ENCODE data around the gene ANKRD44.

The ANKRD44 gene

DNA sequence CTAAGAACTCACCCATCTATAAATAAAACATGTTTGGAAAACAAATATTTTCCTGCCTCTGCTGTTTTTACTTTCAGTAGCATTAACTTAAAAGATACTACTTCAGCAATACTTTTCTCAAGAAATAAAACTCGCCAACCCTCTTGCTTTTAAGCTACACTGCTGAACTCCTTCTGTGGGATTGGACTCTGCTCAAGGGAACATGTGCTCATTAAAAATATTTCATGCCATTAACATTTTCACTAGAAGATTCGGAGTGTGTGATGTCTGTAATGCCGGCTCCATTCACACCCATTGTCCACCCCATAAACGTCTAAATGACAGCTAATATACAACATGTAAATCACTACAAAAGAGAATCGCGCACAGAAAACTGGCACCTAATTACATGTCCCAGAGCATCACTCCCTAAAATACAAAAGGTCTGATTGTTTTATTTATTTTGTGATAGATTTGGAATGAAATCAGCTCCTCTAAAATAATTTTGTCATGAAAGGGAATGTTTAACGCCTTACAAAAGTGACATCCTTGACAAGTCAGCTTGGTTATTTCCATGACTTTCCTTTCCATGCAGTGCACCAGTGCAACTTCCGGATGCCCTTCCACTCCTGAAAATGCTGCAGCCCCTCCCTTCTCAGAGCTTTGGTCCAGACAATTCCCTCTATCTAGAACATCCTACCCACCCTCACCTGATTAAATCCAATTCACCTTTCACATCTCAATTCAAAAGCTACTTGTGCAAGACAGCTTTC lies 73.1 kb downstream of the ANKRD44 start:
- DNase-seq (ENCODE audit: low spot score): no peak

DNA sequence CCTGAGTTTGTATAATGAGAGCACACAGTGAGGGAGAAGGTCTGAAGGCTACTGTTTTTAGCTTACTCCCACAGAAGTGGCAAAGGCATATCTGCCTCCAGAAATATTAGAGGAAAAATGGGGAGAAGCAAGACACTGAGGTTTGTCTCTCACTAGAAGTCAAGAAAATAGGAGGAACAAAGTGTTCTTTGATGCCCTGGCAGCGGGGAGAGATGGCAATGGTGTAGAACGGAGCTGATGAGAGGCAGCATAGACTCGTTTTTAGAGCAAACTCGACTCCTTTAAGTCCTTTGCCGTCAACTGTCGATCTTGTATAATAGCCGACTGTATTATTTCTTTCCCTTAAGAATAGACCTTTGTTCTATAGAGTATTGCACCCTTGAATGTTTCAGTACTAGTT lies 73.8 kb downstream of the ANKRD44 start:
- DNase-seq (ENCODE audit: low spot score): no peak

DNA sequence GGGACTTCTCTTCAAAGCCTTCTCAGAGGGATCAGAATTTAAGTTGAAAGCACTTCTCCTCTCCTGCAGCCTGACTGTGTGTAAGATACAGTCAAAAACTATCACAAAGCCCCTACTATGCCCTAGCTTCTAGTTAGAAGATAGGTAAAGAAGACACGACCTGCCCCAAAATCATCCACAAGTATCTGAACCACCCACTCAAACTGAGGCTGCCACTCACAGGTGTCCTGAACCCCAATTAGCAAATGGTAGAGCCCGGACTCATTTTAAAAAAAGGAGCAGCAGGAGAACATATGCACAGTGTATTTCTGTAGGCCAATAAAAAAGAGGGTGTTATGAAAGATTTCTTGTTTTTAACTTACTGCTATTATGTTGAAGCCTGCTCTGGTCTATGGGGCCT lies 74.4 kb downstream of the ANKRD44 start:
- DNase-seq (ENCODE audit: low spot score): no peak

DNA sequence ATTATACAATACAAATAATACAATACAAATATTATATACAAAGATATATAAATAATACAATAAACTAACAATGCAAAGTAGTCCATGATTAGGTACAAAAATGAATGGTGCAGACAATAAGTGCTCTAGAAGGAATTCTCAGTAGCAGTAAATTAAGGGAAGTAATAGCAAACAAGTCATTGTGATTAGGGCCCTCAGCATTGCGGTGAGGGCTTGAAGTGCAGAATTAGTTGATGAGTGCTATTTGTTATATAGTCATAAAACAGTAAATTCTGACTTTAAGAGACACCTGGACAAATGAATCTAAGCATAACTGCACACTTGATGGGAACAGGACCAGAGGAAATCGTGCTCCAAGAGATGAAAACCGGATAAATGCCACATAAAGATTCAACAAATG lies 74.9 kb downstream of the ANKRD44 start:
- DNase-seq (ENCODE audit: low spot score): no peak

DNA sequence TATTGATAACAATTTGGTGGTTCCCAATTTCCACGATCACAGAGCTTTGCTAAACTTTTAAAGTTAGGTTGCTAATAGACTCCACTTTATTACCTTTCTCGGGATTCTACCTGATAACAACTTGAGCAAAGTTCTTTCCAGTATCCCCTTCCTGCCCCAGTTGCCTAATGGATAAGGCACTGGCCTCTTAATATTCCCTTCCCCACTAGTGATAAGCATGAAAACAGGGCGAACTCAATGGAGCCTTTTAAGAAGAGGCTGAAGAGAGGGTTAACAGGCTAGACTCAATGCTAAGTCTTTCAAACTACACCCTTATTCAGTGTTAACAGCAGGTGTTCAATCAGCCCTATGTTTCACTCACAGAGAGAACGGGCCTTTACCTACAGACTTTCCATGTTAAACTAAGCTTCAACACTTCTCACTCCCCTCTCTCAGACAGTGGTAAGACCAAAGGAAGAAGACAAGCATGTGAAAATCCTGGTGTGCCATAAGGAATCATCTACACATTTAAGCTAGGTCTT lies 75.8 kb downstream of the ANKRD44 start:
- DNase-seq (ENCODE audit: low spot score): no peak

DNA sequence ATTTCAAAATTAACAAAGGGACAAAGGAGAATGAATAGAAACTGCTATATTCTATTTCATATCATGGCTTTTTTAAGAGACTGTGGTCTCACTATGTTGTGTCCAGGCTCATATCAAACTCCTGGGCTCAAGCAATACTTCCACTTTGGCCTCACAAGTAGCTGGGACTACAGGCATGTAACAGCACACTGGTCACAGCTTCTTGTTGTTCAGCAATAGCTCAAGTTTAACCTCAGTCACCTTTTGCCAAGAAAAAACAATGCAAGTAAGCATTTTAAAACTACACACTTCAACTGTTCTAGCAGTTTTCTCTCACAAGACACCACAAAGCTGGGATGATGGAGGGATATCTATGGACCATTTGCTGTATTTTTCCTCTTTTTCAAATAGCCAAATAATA lies 77.1 kb downstream of the ANKRD44 start:
- DNase-seq (ENCODE audit: low spot score): no peak

DNA sequence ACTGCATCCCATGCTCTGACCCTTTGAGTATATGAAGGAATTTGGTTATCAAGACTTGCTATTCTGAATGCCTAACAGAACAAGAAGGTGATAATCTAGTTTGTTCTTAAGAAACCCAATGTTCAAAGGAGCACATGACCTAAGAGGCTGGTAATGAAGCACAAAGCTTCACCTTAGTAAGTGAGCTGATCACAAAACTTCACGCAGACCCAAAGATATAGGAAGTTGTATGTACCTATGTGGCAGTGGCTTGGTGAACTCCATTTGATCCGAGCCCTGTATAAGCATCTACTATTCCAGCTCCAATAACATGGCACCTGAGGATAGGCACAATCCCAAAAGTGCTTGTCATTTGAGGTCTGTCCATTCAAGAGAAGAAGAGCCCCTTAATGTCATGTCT lies 78.6 kb downstream of the ANKRD44 start:
- DNase-seq (ENCODE audit: low spot score): no peak

DNA sequence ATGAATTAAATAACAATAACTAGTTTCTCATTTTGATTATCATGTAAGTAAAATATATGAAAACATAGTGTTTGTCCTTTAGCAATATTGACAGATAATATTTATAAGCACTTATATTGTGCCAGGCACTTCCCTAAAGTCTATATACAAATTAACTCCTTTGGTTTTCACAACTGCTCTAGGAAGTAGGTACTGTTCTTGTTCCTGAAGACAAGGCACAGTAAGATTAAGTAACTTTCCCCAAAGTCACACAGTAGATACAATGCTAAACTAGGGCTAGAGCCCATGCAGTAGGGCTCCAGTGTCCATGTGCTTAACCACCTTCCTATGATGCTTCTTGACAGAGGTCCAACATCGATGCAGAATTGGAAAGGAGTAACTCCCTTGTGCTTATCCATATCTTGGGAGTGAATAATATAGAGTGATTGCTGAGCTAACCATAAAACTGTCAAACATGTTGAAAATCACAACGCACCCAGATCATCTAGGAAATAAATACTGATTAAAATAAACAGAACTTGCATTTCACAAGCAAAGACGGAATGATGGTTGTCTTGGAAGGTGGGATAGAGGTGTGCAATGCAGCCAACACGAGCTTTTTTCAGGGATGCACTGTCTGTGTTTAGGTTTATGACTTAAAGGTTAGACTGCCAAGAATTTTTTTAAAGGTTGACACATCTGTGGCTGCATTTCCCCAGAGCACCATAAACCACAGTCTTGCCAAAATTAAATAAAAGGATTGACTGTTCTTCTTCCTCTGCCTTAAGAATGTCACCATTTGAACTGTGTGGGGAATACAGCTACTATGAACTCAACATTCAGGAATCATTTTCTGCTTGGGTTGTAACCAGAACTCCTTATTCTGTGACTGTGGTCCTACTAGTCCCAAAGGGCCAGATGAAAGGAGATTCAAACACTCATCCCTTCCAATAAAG lies 80.8 kb downstream of the ANKRD44 start:
- no peak for DNase-seq (ENCODE audit: low spot score)

DNA sequence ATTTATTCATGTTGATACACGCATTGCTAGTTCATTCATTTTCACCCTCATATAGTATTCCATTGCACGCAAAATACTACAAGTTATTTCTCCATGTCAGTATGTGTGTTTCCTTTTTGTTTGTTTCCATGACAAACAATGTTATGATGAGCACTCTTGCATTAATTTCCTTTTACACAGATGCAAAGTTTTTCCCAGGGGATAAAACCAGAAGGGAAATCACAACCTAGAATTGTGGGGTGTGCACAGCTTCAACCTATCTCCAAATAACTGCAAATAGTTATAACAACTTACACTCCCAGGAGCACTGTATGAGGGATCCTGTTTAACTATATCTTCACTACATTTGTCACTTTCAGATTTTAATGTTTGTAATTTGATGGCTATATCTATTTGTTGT lies 87.1 kb downstream of the ANKRD44 start:
- DNase-seq (ENCODE audit: low spot score): no peak

DNA sequence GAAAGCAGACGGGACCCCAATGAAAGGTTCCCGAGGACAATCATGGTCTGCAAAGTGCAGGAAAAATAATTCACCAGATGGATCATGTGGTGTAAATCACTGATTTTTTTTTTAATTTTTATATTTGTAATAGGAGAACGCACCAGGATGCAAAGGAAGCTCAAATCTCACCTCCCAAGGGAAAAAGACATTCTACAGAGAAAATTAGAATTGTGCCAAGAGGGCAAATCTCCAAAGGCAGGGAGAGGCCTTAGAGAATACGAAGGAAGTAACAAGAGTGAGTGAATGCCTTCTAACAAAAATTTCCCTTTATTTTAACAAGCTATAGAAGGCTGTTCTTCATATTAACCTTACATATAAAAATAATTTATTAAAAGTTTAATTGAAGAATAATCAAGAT lies 90.9 kb downstream of the ANKRD44 start:
- no peak for DNase-seq (ENCODE audit: low spot score)

DNA sequence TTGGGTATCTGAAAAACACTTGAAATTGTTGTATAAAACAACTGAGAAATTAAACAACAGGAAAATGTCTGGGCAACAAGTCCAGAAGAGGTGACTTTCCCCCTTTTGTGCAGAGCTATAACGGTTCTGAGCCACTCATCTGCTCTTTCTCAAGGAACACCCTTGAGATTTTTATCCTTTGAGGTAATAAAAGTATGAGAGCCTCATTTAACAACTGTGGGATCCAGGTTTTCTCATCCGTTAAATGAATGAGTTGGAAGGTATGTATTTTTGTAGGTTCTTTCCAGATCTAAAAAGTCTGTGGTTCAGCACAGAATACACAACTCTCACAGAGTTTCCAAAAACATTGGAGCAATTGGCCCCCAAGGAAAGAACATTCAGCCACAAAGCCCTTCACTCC lies 93.0 kb downstream of the ANKRD44 start:
- no peak for DNase-seq (ENCODE audit: low spot score)

DNA sequence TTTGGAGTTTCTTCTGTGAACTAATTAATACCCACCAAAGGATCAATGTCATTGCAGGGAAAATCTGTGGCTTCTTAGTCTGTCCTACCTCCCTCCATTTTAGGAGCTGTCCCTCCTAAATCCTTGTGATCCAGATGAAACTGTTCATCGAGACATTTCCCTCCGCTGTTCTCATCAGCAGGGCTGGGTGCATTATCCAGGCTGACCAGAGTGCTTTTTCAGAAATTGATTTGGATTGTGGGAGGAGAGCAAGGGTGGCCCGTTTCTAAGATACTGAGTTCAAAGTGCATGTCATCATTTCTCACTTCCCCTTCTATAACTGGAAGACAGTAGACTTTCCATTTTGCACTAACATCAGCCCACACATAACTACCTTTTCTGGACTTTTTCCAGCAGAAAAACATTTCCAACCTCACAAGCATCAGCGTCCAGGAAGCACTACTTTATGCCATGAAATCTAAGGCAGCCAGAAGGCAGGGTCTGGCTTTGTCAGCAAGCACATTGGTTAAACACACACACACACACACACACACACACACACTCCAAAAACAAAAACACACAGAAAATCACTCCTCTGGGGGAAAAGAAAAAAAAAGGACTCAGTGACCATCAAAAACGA lies 94.1 kb downstream of the ANKRD44 start:
- no peak for DNase-seq (ENCODE audit: low spot score)

DNA sequence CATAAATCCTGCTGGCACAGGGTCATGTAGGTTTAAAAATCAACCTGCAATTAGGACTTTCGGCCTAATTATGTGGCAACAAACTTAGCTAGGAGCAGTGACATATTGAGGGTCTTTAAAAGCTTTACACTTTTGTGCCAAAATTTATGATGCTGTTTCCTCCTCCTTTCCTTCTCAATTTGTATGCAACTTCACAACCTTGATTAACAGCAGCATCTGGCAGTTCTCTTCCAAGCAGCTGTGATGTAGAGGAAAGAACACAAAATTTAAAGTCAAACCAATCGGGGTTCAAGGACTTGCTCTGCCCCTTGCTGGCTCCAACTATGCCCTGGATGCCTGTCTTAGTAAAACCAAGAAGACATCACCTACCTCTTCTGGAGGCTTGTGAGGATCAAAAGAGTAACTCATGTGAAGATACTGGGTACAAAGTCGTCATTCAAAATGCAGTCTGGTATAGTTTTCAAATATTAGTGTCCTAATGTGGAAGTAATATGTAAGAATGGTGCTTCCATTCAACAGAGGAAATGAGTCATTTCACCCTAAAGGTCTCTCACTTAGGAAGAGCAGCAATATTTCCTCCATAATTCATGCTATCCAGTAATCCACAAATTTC lies 94.7 kb downstream of the ANKRD44 start:
- DNase-seq (ENCODE audit: low spot score): no peak

DNA sequence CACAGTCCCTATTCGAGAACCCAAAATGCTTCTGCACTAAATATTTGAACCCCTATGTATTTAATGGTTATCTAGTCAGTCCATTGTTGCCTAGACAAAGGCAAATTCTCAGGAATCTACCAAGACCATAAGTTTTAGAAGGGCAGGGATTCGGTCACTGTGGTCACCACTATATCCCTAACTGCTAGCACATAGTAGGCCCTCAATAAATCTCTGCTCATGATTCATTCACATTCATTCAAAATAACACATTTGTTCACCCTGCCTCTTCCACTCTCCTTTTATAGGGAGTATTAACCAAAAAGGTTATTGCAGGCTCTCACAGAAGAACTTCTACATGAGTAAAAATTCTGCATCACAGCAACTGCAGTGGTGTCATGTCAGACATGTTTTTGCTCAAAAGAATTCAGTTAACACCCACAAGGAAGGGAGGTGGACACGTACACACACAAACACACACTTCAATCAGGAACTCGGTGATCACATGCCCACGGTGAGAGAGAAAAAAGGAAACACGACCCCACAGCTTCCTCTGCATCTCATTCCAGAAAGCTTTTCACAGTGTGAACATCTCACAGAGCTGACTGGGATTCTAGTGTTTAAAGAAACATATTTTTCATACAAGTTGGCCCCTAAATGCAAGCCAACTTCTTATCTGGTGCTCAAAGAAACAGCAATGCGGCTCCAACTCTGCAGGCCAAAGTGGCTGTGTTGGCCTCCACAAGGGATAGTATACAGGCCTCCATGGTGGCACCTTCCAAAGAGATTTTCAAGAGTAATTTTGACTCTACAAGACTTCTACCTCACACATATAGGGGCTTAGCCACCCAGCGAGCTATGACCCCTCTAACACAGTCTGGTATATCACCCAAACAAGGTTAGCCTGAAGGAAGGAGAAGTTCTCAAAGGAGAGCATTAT lies 98.0 kb downstream of the ANKRD44 start:
- no peak for DNase-seq (ENCODE audit: low spot score)

DNA sequence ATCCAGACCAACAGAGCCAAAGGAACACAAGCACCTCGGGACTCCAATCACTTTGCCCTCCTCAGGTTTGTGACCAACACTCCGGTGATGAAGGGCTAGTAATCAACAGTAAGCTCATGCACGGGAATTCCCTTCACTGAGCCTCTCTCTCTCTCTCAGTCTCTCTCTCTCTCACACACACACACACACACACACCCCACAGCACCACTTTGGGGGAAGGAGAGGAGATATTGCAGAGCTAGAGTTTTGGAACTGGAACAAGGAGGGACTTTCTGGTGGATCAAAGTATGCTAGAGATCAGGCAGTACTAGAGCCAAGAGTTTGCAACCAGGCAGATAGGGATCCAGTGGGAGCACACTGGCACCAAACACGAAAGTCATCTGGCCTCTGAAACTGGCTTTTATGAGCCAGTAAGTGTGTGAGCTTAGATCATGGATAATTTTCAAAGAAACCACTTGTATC lies 98.7 kb downstream of the ANKRD44 start:
- DNase-seq (ENCODE audit: low spot score): no peak

DNA sequence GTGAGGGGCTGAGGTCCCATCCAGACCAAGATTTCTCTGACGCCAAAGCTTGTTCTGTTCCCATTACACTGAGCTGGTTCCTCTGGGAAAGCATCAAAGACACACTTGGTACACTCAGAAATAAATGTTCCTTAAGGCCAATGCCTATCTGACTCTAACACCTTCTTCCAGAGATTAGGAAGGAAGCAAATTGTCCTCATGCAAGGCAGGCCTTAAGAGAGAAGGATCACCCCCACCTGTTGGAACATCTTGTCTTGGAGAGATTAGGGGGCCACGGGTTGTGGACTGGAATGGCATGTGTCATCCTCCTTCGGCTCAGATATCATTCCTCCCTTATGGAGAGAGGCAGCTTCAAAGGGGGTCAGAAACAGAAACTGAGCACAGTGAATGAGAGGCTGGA lies 100.2 kb downstream of the ANKRD44 start:
- no peak for DNase-seq (ENCODE audit: low spot score)

DNA sequence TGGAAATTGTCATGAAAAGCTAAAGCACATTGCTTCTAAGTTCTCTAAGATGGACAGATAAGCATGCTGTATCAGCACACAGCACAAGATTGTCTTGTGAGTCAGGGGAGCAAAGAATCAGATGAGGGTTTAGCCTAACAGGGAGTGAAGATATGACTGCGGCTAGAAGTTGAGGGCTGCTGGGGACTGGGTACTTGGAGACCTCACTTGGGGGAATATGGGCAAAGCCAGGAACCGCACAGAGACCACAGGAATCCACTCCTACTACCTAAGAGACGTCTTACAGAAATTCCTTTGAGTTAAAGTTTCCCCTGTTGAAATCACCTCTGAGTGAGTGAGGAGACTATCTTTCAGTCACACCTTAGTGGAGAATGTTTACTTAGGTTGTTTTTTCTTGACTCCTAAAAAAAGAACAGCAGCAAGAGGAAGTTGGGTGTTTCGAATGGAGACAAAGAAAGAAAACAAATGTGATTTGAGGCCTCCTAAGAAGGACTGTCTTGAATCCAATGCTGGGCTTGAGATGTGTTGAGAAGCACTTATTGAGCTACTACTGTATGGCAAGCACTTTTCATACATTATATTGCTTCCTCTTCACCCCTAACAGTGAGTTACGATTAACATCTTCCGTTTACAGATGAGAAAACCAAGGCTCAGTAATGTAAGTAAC lies 100.7 kb downstream of the ANKRD44 start:
- peak; percentile 41 for DNase-seq (ENCODE audit: low spot score)

DNA sequence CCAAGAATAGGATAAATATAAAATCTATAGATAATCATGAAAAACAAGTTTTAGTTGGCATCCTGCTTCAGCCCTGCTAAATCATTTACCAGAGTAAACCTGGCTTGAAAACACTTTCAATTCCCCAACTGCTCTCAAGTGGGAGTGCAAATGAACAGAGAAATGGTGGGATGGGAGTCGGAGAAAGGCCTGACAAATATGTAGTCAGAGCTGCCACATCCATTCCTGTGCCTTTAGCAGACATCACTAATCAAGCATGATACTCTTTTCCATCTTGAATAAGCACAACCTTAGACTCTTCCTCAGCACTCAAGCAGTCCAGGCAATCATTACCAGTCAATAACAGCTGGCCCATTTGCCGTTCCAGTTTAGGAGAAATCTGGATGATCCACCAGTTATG lies 101.3 kb downstream of the ANKRD44 start:
- no peak for DNase-seq (ENCODE audit: low spot score)

DNA sequence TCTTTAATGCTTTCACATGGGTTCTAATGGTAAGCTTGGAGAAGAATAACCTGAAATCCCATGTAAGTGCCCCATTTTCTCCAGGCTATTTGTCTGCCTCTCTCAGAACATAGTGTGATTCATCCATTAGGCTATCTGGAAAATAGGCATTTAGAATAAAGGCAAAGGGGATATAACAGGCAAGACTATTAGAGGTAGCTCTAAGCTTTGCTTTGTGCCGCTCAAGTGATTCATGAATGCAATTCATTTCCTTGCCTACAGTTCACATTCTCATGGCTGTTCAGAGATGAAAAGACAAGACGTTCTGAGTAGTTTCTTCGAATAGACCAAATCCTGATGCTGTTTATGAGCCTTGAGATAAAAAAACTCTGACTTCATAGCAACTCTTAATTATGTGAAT lies 101.7 kb downstream of the ANKRD44 start:
- no peak for DNase-seq (ENCODE audit: low spot score)

DNA sequence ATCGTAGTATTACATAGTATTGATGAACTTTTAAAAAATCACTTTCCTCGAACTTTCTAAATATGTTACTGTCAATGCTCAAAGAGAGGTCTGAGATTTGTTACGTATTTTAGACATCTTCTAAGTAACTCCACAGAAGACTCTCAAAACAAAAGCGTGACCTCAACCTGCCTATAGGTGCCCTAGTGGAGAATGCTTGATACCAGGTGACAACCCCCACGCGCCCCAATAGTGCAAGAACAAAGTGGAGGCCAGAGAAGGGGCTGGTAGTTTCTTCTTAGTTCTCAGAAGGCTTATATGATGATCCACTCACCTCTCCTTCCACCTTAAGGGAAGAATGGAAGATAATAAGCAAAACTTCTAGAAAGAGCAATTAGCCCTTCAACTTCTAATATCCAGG lies 102.6 kb downstream of the ANKRD44 start:
- DNase-seq (ENCODE audit: low spot score): no peak

DNA sequence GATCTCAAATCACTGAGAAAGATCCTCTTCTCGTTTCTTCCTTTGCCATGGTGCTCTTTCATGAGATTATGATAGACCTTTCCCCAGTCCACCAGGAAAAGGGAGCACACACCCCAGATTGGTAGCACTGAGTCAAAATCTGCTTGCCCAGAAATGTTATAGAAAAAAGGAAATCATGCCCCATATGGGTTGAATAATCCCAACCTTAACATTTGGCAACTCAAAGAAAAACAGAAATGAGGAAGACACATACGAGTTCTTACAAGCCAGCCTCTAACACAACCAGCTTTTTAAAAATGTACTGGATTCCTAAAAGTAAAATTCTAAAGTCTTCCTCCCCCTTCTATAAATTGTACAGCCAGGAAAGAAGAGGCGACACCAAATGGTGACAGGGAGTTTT lies 103.0 kb downstream of the ANKRD44 start:
- DNase-seq (ENCODE audit: low spot score): no peak
